Neural cell (in vitro differentiated cells): ENCODE data around the gene PAPOLA.

ENCODE experiments used
- CTCF ChIP-seq: fragments of 450-650 bp; IDR thresholded peaks from 2 replicates; pipeline ENCODE4 v1.5.1; 2014; ENCODE audit warnings: antibody characterized with exemption, mild to moderate bottlenecking, moderate library complexity; ENCODE audit not compliant: poor library complexity, severe bottlenecking
- EP300 ChIP-seq: fragments of 450-650 bp; conservative IDR thresholded peaks from 2 replicates; pipeline ENCODE4 v1.6.1; 2014; ENCODE audit warnings: antibody characterized with exemption, mild to moderate bottlenecking, moderate library complexity; ENCODE audit not compliant: poor library complexity, severe bottlenecking
- EZH2 ChIP-seq: fragments of 200-600, 300-800 bp; shearing (Covaris generic), sonication (generic); IDR thresholded peaks from 2 replicates; pipeline ENCODE4 v1.6.1; 2014; ENCODE audit warnings: antibody characterized with exemption, low read length, borderline replicate concordance, mild to moderate bottlenecking; ENCODE audit not compliant: insufficient read depth, poor library complexity, severe bottlenecking
- MXI1 ChIP-seq: fragments of 450-650 bp; conservative IDR thresholded peaks from 2 replicates; pipeline ENCODE4 v1.6.1; 2014; ENCODE audit warnings: antibody characterized with exemption, mild to moderate bottlenecking; ENCODE audit not compliant: poor library complexity, severe bottlenecking
- POLR2AphosphoS5 ChIP-seq: IDR thresholded peaks from 2 replicates; pipeline ENCODE4 v1.6.1; 2012
- RAD21 ChIP-seq: fragments of 450-650 bp; conservative IDR thresholded peaks from 2 replicates; pipeline ENCODE4 v1.6.1; 2014; ENCODE audit warnings: antibody characterized with exemption, mild to moderate bottlenecking, moderate library complexity
- REST ChIP-seq: IDR thresholded peaks from 2 replicates; pipeline ENCODE4 v1.6.1; 2012; ENCODE audit warnings: borderline replicate concordance
- SMC3 ChIP-seq: fragments of 450-650 bp; conservative IDR thresholded peaks from 2 replicates; pipeline ENCODE4 v1.6.1; 2014; ENCODE audit warnings: antibody characterized with exemption, mild to moderate bottlenecking, moderate library complexity; ENCODE audit not compliant: poor library complexity
- TAF1 ChIP-seq: IDR thresholded peaks from 2 replicates; pipeline ENCODE4 v1.6.1; 2012; ENCODE audit warnings: low read depth

- peak; percentile 91 for TF ChIP-seq CTCF
- TF ChIP-seq EZH2: no peak
- no peak for TF ChIP-seq EP300
- no peak for TF ChIP-seq POLR2AphosphoS5
- no peak for TF ChIP-seq REST
- TF ChIP-seq SMC3: peak; percentile 97
- no peak for TF ChIP-seq TAF1
- TF ChIP-seq RAD21: peak; percentile 95
- TF ChIP-seq MXI1: no peak
Observed at GRCh38 chr14:96584199-96584906, 82.2 kb downstream of the PAPOLA start.
